T-helper 1 cell (primary cell): ENCODE measurements around the gene MYO19.
"Not testable (repeated sequence)": the region's sequence is repeated elsewhere in the genome, so short reads cannot be mapped to it uniquely, and the experiment has no call there.

Experiments
- DNase-seq, 5 donors: peaks; one replicate each; pipeline ENCODE4 v3.0.0-alpha.2; 2012 to 2020

Gene MYO19

DNA sequence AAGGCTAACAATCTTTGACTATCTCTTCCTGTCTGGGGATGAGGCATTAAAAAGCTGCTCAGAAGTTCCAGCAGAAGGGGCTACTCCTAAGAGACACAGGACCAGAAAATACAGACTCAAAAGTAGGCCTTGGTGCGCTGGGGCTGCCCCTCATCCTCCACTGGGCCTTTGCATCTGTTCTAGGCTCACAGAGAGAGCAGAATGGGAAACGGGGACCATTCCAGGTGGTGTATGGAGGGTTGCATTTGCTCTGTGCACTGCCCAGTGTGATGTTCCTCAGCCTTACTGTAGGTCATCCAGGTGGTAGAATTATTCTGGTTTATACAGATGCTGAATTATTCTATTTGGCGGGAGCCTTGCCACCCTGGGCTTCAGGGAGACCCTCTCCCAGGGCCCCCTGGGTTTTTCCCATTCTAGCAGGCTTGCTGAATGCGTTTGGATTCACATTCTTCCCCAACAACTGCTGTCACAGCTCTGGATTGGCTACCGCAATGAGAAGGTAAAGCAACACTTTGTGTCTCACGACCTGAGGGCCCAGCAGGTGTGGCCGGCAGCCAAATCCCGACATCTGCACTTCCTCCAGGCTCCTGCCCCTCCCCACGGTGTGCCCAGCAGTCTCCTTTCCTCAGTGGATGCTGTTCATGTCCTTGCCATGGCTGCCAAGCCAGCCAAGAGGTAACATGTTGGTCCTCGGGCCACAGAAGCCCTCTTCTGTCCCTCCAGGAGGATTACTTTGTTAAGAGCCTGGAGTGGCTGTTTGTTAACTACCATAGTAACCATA is 73.1 kb downstream of the MYO19 start:
- DNase-seq, result no peak

DNA sequence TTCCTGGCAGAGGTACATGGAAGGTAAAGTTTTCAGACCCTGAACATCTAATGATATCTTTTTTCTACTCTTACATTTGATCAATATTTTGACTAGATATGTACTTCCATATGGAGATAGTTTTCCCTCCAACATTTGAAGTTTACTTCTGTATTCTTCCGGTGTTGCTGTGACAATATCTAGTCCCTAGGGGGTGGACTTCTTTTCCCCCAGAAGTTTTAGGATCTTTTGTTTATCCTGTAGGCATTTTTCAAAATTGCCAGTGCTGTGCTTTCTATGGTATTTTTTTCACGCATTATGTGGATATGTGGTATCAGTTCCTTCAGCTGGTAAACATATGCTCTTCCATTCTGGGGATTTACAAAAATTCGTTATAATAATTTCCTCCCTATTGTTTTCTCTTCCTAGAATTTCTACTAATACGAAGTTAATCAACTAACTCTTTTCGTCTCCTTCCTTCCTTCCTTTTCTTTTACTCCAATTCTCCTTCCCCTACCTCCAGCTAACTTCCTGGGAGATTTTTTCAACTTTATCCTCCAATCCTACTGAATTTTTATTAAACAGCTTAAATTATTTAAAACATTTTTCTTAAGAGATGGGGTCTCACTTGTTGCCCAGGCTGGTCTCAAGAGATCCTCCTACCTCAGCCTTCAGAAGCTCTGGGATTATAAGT is 74.3 kb downstream of the MYO19 start:
- DNase-seq, result no peak

DNA sequence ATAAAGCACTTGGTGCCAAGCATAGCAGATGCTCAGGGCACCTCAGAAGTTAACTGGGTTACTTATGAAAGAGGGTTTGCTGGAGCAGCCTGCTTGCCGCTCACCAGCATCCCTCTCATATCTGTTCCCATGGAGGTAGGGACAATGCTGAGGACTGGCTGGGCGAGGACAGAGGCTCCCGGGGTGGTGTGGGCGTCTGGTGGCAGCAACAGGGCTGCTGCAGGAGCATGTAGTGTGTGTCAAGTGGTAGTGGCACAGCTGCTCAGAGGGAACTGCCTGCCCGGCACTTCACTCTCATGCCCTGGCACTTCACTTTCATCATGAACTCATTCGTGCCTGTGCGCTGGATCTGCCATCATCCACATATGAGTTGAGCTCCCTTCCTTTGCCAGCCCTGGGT is 75.1 kb downstream of the MYO19 start:
- no peak for DNase-seq

DNA sequence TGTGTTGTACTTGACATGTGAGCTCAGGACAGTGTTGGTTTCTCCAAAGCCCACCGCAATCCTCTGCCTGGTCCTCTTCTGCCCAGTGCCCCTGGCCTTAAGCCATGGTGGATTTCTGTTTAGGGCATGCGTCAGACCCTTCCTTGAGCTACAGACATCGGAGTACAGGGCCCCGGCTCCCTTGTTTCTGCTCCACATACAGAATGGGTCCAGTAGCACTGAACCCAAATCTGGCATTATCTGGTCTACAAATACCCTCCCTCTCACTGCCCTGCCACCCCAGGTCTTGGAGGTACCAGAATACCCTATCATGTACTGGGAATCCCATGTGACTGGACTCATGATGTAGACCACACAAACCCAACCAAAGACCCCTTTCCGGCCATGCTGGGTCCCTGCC is 75.6 kb downstream of the MYO19 start:
- DNase-seq, result no peak

DNA sequence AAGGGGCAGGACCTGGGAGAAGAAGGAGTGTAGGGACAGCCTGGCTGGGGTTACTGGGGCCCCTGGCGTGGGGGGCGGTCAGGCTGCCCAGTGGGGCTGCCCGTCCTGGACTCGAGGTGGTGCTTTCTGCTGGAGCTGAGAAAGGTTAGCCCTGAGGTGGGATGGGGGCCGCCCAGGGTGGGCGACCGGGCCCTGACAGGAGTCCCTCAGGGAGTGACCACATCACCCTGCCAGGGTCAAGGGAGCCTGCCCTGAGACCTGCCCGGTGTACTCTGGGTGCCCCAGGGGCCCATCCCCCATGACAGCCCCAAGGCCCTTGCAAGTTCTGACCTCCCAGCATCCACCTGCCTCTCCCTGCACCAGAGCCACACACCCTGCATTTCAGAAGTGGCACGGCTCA is 77.0 kb downstream of the MYO19 start:
- DNase-seq, result not testable (repeated sequence)

DNA sequence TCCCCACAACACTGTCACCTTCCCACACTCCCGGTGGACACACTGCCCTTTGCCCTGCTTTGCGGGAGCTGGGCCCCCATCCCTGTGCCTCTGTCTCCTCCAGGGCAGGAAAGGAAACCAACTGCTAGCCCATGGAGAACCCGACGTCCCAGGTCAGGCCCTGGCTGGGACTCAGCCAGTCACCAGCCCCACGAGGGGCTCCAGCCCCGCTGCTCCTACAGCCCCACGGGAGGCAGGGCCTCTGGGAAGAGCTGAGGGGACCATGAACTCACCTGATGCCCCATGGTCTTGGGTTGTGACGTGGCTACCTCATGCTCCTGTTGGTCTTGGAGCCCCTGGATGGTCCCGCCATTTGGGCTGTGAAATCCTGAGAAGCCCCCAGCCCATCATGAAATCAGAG is 81.8 kb downstream of the MYO19 start:
- not testable (repeated sequence) for DNase-seq

DNA sequence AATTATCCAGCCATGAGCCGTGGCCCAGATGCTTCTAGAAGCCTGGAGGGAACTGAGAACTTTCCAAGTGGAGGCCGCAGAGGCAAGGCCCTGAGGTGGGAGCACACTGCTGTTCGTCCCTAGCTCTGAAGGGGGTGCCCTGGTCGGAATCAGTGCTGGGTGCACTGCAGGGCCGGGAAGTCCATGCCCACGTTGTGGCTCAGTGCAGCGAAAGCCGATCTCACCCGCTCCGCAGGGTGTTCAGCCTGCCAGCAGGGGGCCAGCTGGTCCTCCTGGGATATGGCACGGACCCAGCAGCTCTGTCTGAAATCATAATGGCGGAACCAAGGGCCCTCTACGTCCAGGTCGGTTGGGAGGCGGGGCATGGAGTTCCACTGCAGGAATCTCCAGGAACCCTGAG is 84.7 kb downstream of the MYO19 start:
- DNase-seq, result not testable (repeated sequence)
